ENCODE measurements around the gene PDE3B.
"Not testable (repeated sequence)": the region's sequence is repeated elsewhere in the genome, so short reads cannot be mapped to it uniquely, and the experiment has no call there.

The PDE3B gene

DNA sequence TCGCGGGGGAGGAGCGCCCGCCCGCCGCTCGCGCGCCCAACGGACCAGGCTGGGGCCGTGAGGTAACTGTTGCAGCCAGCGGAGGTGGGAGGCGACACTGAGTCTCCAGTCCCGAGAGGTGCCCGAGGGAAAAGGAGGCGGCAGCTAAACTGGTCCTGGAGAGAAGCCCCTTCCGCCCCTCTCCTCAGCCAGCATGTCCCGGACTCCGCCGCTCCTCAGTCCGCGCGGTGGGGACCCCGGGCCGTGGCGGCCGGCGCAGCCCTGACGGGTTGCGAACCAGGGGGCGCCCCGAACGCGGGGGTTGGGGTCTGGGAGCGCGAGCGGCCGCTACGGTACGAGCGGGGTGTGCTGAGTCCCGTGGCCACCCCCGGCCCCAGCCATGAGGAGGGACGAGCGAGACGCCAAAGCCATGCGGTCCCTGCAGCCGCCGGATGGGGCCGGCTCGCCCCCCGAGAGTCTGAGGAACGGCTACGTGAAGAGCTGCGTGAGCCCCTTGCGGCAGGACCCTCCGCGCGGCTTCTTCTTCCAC lies at the start of gene PDE3B:
PDE3B (plus strand) TSS at position 108 of the 529 bp plus-strand sequence; CDS start at position 380, 272 bp downstream.
- DNase-seq = peak; percentile 90 to 93
- TF ChIP-seq GATA1 (IDR thresholded peaks at IDR 0.05; ENCODE audit: low read depth, low read length) (no peak), POLR2A (IDR thresholded peaks at IDR 0.05; ENCODE audit: low read length) (peak; percentile 77)

DNA sequence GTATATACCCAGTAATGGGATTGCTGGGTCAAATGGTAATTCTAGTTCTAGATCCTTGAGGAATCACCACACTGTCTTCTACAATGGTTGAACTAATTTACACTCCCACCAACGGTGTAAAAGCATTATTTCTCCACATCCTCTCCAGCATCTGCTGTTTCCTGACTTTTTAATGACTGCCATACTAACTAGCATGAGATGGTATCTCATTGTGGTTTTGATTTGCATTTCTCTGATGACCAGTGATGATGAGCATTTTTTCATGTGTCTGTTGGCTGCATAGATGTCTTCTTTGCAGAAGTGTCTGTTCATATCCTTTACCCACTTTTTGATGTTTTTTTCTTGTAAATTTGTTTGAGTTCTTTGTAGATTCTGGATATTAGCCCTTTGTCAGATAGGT lies 48.3 kb upstream of the PDE3B start:
- DNase-seq = not testable (repeated sequence)

DNA sequence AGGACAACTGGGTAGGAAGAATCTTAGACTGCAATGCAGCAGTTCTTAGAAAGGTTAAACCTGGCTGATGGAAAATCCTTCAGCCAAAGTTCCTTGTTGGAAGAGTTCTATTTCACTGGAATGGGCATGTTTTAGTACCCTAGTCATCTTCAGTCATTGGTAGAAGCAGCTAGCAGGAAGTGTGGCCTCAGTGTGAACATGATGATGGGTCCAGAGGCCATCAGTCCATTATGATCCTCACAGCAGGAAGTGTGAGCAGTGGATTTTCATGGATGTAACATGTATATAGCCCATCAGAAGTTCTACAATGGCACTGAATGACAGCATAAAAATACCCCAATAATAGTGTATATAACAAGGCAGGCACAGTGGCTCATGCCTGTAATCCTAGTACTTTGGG lies 35.9 kb upstream of the PDE3B start:
- DNase-seq = no peak
- TF ChIP-seq POLR2A (IDR thresholded peaks at IDR 0.05; ENCODE audit: low read length) (no peak), GATA1 (IDR thresholded peaks at IDR 0.05; ENCODE audit: low read depth, low read length) (no peak)

DNA sequence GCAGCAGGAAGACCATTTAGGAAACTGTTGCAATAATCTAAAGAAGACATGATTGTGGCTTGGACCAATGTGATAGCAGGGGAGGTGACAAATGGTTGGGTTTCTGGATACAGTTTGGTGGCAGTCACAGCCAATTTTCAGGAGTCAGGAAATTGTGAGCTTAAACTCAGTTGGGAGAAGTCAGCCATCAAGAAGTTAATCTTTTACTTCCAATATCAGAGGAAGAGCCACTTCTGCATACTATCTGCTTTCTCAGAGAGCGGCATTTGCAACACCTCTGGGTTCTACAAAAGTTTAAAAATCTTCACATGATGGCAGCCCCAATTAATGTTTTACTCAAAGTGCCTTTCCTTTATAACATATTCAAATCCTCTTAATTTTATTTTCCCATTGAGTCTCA lies 33.7 kb upstream of the PDE3B start:
- no peak for TF ChIP-seq GATA1 (IDR thresholded peaks at IDR 0.05; ENCODE audit: low read depth, low read length)
- TF ChIP-seq POLR2A (IDR thresholded peaks at IDR 0.05; ENCODE audit: low read length) = no peak
- DNase-seq = no peak

DNA sequence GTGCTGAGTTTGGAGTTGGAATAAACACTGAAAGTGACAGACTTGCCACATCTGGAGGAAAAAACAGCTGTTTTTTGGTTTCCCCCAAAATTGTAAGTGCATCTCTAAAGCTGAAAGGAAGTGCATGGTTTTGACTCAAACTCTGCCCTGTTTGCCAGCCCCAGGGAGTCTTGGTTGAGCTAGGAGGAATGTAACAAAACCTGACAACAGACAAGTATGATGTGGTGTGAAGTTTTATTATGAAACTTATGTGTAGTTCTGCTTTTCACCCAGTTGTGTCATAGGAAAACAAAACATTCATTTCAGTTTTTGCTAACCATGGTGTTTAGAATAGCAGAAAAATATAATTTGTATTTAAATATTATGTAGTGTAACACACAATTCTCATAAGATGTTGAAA lies 31.7 kb upstream of the PDE3B start:
- TF ChIP-seq GATA1 (IDR thresholded peaks at IDR 0.05; ENCODE audit: low read depth, low read length) (no peak), POLR2A (IDR thresholded peaks at IDR 0.05; ENCODE audit: low read length) (no peak)
- DNase-seq = no peak

DNA sequence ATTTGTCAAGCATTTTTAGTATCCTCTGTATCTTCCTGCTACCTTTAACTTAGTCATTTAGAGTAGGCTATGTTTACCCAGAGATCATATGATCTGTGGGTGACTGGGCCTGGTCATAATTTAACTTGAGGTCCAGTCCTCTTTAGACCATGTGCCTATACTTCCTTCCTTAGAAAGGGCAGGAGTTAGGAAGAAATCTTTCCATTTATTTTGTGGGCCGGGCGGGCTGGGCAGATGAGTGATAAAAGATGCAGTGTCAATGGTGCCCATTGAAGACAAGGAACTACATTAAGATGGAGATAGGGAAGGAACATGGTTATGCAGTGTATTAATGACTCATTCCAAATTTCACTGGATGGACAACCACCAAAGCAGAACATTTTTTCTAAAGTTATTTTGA lies 30.9 kb upstream of the PDE3B start:
- DNase-seq = no peak
- TF ChIP-seq POLR2A (IDR thresholded peaks at IDR 0.05; ENCODE audit: low read length) = no peak
- no peak for TF ChIP-seq GATA1 (IDR thresholded peaks at IDR 0.05; ENCODE audit: low read depth, low read length)

DNA sequence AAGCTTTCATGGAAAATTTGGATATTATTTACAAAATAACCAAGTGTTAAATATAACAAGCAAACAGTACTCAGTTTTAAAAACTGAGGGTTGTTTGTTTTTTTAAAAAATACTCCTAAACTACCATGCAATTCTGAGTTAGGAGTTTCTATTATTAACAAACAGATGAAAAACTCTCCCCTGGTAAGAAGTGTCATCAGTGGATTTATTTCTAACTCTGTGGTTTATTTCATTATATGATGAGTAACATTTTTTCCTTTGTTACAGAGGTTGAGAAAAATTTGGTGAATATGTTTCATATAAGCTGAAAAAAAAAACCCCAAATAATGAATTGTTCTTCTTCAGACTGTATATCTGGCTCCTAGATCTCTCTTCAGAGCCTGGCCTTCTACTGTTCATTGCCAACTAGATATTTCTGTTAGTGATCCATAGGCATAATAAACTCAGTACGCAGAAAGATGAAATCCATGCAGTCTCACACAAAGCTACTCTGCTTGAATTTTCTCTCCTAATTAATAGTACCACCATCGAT lies 29.4 kb upstream of the PDE3B start:
- TF ChIP-seq GATA1 (IDR thresholded peaks at IDR 0.05; ENCODE audit: low read depth, low read length) = no peak
- TF ChIP-seq POLR2A (IDR thresholded peaks at IDR 0.05; ENCODE audit: low read length) = no peak
- DNase-seq = no peak

DNA sequence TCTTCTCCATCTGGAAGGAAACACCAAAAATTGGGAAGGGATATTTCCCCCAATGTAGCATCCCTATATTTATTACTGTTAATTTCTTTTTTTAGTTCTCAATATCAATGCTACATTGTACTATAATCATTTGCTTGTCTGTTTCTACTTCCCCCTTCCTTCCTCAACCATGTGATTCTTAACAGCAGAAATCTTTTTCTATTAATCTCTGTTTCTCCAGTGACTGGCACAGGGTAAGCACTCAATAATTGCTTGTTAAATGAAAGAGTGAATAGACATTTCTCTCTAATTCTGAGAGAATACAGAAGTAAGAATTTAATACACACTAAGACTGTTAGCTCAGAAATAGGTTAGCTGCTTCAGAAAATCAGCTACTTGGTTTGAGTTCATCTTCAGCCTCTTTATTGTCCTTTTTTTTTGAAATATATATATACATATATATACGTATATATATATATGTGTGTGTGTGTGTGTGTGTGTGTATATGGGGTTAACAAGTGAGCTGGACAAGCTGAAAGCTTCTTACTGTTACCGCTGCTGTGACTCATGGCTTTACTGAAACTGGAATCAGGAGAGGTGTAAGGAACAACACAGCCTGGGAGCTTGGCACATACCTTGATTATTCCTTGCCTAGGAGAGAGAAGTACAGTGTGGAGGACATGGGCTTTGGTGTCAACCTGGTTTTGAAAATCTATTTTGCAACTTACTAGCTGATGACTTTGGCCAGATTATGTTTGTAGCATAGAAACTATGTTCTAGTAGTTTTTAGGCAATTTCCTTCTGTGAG lies 26.2 kb upstream of the PDE3B start:
- no peak for DNase-seq
- TF ChIP-seq POLR2A (IDR thresholded peaks at IDR 0.05; ENCODE audit: low read length) = no peak
- TF ChIP-seq GATA1 (IDR thresholded peaks at IDR 0.05; ENCODE audit: low read depth, low read length) = no peak

DNA sequence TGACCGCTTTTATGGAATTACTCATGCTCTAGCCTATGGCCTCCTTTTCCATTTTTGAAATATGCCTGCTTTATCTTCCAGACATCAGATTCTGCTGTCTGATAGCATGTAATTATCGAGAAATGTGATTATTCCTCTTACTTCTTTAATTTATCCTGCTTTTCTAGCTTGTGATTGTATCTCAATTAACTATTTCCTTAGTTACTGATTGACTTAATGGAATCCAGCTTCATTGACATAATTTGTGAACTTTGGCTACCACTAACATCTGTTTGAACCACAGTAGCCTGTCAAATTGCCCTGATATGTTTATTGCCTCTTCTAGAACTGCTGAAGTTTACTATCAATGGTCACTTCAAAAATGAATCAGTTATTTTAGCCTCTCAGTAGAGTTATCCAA lies 25.5 kb upstream of the PDE3B start:
- no peak for DNase-seq
- TF ChIP-seq POLR2A (IDR thresholded peaks at IDR 0.05; ENCODE audit: low read length) = no peak
- no peak for TF ChIP-seq GATA1 (IDR thresholded peaks at IDR 0.05; ENCODE audit: low read depth, low read length)

DNA sequence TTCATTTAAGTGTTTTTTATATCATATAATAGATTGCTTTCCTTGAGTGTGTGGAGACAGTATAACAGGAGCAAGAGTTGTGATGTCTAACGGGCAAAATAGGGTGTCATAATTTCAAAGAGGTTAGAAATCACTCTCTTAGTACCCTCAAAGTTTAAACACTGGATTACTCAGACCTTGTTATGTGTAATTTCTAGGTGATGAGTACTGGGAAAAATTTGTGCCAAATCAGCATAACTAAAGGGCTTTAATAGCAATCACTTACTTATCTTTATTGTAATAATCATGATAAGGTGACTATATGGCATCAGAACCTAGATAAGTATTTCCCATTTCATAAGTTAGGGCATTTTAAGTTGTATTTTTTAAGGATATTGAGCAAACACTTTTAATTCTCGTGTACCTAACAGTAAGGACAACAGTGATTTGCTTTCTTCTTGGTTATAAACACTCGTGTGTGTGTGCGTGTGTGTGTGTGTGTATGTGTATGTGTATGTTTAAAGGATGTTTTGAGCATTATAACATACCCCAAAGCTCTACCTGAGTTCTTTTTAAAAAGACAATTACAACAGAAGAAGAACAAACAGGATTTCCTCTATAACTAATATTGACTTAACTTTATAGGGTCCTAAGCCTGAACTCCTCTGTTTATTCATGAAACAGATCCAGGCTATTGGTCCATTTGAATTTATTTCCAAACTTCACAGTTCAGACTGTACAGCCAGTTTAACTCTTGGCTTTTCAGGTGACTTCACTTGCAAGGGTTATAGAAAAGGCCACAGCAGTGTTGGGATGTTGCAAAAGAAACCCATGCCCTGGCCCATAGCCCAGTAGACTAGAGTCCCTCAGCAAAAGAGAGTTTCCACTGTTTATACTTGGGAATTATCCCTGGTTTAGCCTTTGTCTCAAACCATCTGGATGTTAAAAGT lies 23.7 kb upstream of the PDE3B start:
- TF ChIP-seq POLR2A (IDR thresholded peaks at IDR 0.05; ENCODE audit: low read length) (no peak), GATA1 (IDR thresholded peaks at IDR 0.05; ENCODE audit: low read depth, low read length) (no peak)
- no peak for DNase-seq

DNA sequence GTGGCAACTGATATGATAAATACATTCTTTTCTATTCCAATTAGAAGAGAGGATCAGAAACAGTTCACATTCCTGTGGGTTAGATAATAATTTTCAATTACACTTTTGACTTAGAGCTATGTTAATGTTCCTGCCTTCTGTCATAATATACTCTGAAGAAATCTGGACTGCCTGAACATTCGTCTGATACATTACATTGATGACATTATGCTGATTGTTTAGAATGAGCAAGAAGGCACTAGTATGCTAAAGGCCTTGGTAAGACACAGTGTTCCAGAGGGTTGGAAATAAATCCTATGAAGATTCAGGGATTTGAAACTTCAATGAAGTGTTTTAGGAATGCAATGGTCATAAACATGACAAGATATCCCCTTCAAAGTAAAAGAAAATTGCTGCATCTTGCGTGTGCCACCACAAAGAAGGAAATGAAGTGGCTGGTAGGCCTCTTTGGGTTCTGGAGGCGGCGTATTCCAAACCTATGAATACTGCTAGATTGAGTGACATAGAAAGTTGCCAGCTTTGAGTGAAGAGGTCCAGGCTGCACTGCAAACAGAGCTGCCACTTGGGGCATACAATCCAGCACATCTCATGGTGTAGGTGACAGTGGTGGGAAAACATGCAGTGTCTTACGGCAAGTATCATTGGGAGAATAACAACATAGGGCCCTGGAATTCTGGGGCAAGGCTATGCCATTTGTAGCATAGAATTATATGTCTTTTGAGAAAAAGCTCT lies 21.2 kb upstream of the PDE3B start:
- TF ChIP-seq POLR2A (IDR thresholded peaks at IDR 0.05; ENCODE audit: low read length) = no peak
- no peak for TF ChIP-seq GATA1 (IDR thresholded peaks at IDR 0.05; ENCODE audit: low read depth, low read length)
- no peak for DNase-seq

DNA sequence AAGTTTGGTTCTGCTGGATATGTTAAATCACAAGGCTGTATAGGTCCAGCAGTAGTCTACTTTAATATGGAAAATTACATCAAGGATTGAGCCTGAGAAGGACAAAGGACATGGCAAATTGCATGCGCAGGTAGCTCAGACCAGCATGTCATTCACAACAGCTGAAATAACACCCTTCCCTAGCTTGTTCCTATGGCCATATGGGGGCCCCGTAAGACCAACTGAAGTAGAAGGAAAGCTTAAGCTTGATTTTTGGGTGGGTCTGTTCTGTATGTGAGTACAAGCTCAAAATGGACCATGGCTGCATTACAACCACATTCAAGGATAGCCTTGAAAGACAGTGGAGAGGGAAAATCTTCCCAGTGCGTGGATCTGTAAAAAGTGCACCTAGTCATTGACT lies 20.6 kb upstream of the PDE3B start:
- TF ChIP-seq GATA1 (IDR thresholded peaks at IDR 0.05; ENCODE audit: low read depth, low read length) (no peak), POLR2A (IDR thresholded peaks at IDR 0.05; ENCODE audit: low read length) (no peak)
- peak; percentile 45 to 49 for DNase-seq

DNA sequence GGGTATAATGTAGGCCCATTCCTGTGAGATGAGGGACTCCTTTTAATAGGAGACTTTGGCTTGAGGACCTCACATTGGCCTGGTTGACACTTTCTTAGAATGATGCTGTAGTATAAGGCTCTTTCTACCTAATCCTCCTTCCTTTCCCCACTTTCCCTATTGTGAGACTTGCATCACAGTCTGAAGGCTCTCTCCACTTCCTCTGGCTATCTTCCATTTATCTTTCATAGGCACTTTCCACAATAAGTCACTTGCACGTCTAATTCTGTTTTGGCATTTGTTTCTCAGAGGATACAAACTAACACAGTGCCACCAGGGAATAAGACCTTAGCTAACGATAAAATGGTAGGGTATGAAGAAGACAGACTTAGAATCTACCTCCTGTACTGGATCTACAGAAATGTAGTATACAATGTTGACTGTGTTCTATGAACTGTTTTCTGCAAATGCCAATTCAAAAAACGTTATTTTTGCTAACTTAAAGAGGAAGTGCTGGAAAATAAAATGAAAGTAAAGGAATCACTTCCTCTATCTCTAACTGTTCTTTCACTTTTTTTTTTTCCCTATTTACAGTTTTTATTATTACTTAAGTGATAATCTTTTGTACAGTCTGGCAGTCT lies 17.9 kb upstream of the PDE3B start:
- DNase-seq = no peak
- TF ChIP-seq GATA1 (IDR thresholded peaks at IDR 0.05; ENCODE audit: low read depth, low read length) (no peak), POLR2A (IDR thresholded peaks at IDR 0.05; ENCODE audit: low read length) (no peak)
